ENCODE data around the gene CAMTA1. TPM values are rescaled to one million over a fixed set of nuclear protein-coding genes. Genes with fewer than 3 reads are reported as not detected.

The CAMTA1 gene
- total RNA-seq, 1 donor = 19.9 TPM

- DNase-seq (ENCODE audit: low read depth in 2 of 3, low spot score in 2 of 3) = no peak
Measured at GRCh38 chr1:6953907-6954364, 168.7 kb downstream of the CAMTA1 start.

GRCh38 chr1:6954591-6954990 lies 169.3 kb downstream of the CAMTA1 start:
- DNase-seq (ENCODE audit: low read depth in 2 of 3, low spot score in 2 of 3) = no peak

- no peak for DNase-seq (ENCODE audit: low read depth in 2 of 3, low spot score in 2 of 3)
Measured at GRCh38 chr1:6955357-6956094, 170.3 kb downstream of the CAMTA1 start.

GRCh38 chr1:6956488-6957159 lies 171.4 kb downstream of the CAMTA1 start:
- DNase-seq (ENCODE audit: low read depth in 2 of 3, low spot score in 2 of 3) = no peak

GRCh38 chr1:6957341-6957740 lies 172.1 kb downstream of the CAMTA1 start:
- no peak for DNase-seq (ENCODE audit: low read depth in 2 of 3, low spot score in 2 of 3)

GRCh38 chr1:6958407-6959030 lies 173.3 kb downstream of the CAMTA1 start:
- no peak for DNase-seq (ENCODE audit: low read depth in 2 of 3, low spot score in 2 of 3)

- no peak for DNase-seq (ENCODE audit: low read depth in 2 of 3, low spot score in 2 of 3)
Measured at GRCh38 chr1:6959491-6959890, 174.2 kb downstream of the CAMTA1 start.

- no peak for DNase-seq (ENCODE audit: low read depth in 2 of 3, low spot score in 2 of 3)
Measured at GRCh38 chr1:6960291-6960811, 175.1 kb downstream of the CAMTA1 start.

GRCh38 chr1:6960860-6961259 lies 175.6 kb downstream of the CAMTA1 start:
- no peak for DNase-seq (ENCODE audit: low read depth in 2 of 3, low spot score in 2 of 3)

GRCh38 chr1:6961289-6961688 lies 176.0 kb downstream of the CAMTA1 start:
- DNase-seq (ENCODE audit: low read depth in 2 of 3, low spot score in 2 of 3) = no peak

- DNase-seq (ENCODE audit: low read depth in 2 of 3, low spot score in 2 of 3) = peak in 1 of 3 donors; percentile 45
Measured at GRCh38 chr1:6961905-6962477, 176.7 kb downstream of the CAMTA1 start.

GRCh38 chr1:6962478-6962995 lies 177.3 kb downstream of the CAMTA1 start:
- DNase-seq (ENCODE audit: low read depth in 2 of 3, low spot score in 2 of 3) = peak in 2 of 3 donors; percentile 68 to 76

GRCh38 chr1:6962996-6963911 lies 178.0 kb downstream of the CAMTA1 start:
- peak in 2 of 3 donors; percentile 66 to 75 for DNase-seq (ENCODE audit: low read depth in 2 of 3, low spot score in 2 of 3)

GRCh38 chr1:6963912-6964307 lies 178.7 kb downstream of the CAMTA1 start:
- DNase-seq (ENCODE audit: low read depth in 2 of 3, low spot score in 2 of 3) = no peak

GRCh38 chr1:6965083-6965934 lies 180.1 kb downstream of the CAMTA1 start:
- no peak for DNase-seq (ENCODE audit: low read depth in 2 of 3, low spot score in 2 of 3)

GRCh38 chr1:6965935-6966241 lies 180.6 kb downstream of the CAMTA1 start:
- DNase-seq (ENCODE audit: low read depth in 2 of 3, low spot score in 2 of 3) = no peak

GRCh38 chr1:6966326-6966725 lies 181.1 kb downstream of the CAMTA1 start:
- no peak for DNase-seq (ENCODE audit: low read depth in 2 of 3, low spot score in 2 of 3)

- peak in 1 of 3 donors; percentile 16 for DNase-seq (ENCODE audit: low read depth in 2 of 3, low spot score in 2 of 3)
Measured at GRCh38 chr1:6967431-6968111, 182.3 kb downstream of the CAMTA1 start.
